Measurements from ENCODE around the gene MESP2.
"Not testable (repeated sequence)": the region's sequence is repeated elsewhere in the genome, so short reads cannot be mapped to it uniquely, and the experiment has no call there.

Gene MESP2

DNA sequence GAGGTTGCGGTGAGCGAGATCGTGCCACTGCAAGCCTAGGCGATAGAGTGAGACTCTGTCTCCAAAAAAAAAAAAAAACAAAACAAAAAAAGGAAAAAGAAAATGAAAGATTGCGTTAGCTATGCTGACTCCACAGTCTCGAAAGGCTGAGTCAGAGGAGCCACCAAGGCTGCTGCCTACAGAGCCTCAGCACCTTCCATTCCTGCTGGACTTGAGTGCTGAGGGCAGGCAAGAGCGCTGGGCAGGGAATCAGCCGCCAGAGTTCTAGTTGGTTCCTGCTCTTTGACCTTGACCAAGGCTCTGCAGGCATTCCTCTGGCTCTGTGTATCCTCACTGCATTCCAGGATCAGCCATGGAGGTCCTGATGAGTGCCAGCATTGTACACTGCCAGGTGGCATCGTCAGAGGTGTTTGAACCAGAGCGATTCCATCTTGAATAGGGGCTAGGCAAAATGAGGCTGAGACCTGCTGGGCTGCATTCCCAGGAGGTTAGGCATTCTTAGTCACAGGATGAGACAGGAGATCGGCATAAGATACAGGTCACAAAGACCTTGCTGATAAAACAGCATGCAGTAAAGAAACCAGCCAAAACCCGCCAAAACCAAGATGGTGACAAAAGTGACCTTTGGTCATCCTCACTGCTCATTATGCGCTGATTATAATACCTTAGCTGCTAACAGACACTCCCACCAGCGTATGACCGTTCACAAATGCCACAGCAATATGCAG lies 5.9 kb downstream of the MESP2 start:
- Histone ChIP-seq H3K36me3 (ENCODE audit: insufficient read depth, low read length) (no peaks in the 10 kb centered on the region), H3K4me1 (ENCODE audit: insufficient read depth, low read length) (peaks cover 25% of the 10 kb centered on the region), H3K9me3 (ENCODE audit: control insufficient read depth, insufficient read depth, low read length) (no peaks in the 10 kb centered on the region), H3K9ac (ENCODE audit: low read depth, low read length) (no peak overlapping the region)

DNA sequence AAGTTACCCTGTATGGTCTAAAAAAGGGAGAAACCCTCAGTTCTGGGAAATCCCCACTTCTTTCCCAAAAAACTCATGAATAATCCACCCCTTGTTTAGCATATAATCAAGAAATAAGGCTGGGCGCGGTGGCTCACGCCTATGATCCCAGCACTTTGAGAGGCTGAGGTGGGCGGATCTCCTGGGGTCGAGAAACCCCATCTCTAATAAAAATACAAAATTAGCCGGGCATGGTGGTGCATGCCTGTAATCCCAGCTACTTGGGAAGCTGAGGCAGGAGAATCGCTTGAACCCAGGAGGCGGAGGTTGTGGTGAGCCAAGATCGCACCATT lies 6.5 kb downstream of the MESP2 start:
- peaks cover 25% of the 10 kb centered on the region for H3K4me1 ChIP-seq (ENCODE audit: insufficient read depth, low read length)
- H3K36me3 ChIP-seq (ENCODE audit: insufficient read depth, low read length); H3K9ac ChIP-seq (ENCODE audit: low read depth, low read length); H3K9me3 ChIP-seq (ENCODE audit: control insufficient read depth, insufficient read depth, low read length): not testable (repeated sequence)

DNA sequence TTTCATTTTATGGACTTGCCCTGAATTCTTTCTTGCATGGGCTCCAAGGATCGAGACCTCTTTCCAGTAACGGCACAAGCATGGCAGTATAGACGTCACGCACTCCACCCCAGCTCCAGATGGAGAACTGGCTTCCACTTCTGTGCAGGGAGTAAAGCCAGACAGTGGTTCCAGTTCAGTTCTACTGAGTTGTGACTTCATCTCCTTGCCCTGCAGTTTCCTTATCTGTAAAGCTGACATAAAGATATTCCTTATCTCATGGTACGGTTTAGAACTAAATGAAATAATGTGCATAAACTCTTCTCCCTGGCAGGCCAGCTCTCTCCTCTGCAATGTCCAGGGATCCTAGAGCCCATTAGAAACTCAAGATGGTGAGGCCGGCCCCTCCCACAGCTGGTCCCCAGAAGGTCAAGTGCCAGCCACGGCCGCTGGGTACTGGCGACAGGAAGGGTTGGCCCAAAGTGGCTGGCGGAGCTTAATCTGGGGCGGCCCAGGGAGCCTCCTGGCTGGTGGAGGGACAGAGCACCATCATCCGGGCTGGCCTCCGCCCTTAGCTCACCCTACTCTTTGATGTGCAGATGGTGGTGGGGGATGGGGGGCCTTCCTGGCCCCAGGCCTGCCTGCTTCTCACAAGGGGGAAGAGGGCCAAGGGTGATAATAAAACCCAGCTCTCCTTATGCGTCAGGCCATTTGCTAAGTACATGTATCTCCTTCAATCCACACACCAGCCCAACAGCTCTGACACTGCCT lies 7.2 kb downstream of the MESP2 start:
- Histone ChIP-seq H3K4me1 (ENCODE audit: insufficient read depth, low read length) (peaks cover 25% of the 10 kb centered on the region), H3K36me3 (ENCODE audit: insufficient read depth, low read length) (no peaks in the 10 kb centered on the region), H3K9ac (ENCODE audit: low read depth, low read length) (no peak overlapping the region), H3K9me3 (ENCODE audit: control insufficient read depth, insufficient read depth, low read length) (peaks cover 5% of the 10 kb centered on the region; the same call in 1 of the 2 replicates)

DNA sequence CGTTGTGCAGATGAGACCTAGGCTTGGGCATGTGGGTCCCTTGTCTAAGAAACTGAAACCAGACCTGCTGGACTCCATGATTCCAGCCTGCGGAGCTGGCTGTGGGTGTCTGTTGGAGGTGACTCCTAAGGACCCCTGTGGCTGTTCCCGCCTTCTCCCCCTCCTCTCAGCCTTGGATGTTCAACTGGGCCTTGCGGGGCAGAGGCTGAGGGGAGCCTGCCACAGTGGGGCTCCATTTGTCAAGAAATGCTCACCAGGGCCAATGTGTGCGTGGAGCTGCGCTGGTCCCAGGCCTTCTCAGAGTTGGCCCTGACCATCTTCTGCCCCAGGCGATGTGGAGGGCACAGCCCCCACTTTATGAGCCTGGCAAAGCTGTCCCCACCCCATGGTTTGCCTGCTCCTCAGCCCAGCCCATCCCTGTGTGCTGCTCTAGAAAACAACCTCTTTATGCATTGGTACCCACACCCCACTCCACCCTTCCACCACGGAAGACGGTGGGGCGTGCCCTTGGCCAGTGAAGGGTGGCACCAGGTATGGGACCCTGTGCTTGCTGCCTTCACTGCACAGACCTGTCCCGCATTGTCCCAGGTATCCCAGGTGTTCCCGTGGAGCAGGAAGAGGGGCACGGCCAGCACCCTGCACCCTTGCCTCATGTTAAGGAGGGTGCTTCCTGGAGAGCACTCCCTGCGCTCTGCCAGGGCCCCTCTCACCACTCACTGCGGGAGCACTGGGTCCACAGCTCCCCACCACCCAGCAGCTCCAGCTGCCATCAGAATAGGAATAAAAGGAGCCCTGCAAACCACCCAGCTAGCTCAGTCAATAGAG lies 7.9 kb downstream of the MESP2 start:
- H3K9ac ChIP-seq (ENCODE audit: low read depth, low read length), result no peak overlapping the region

DNA sequence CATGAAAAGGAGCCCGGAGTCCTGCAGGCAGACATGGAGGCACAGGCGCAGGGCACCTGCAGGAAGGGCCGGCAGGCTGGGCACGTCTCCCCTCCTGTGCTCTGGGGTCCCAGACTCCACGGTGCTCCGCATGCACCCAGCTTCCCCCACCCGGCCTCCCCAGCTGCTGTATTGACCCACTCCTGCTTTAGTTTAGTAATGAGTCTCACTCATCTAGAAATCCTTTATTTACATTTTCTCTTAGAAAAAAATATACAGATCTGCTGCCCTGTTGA lies 8.5 kb downstream of the MESP2 start:
- no peaks in the 10 kb centered on the region for H3K36me3 ChIP-seq (ENCODE audit: insufficient read depth, low read length)
- no peak overlapping the region for H3K9ac ChIP-seq (ENCODE audit: low read depth, low read length)
- H3K9me3 ChIP-seq (ENCODE audit: control insufficient read depth, insufficient read depth, low read length), result peaks cover 5% of the 10 kb centered on the region; the same call in 1 of the 2 replicates
- peaks cover 25% of the 10 kb centered on the region for H3K4me1 ChIP-seq (ENCODE audit: insufficient read depth, low read length)

More for the DNA sequence above, 7.9 kb downstream of the MESP2 start:
- Histone ChIP-seq H3K36me3 (ENCODE audit: insufficient read depth, low read length) (no peaks in the 10 kb centered on the region), H3K9me3 (ENCODE audit: control insufficient read depth, insufficient read depth, low read length) (peaks cover 5% of the 10 kb centered on the region; the same call in 1 of the 2 replicates), H3K4me1 (ENCODE audit: insufficient read depth, low read length) (peaks cover 25% of the 10 kb centered on the region)

DNA sequence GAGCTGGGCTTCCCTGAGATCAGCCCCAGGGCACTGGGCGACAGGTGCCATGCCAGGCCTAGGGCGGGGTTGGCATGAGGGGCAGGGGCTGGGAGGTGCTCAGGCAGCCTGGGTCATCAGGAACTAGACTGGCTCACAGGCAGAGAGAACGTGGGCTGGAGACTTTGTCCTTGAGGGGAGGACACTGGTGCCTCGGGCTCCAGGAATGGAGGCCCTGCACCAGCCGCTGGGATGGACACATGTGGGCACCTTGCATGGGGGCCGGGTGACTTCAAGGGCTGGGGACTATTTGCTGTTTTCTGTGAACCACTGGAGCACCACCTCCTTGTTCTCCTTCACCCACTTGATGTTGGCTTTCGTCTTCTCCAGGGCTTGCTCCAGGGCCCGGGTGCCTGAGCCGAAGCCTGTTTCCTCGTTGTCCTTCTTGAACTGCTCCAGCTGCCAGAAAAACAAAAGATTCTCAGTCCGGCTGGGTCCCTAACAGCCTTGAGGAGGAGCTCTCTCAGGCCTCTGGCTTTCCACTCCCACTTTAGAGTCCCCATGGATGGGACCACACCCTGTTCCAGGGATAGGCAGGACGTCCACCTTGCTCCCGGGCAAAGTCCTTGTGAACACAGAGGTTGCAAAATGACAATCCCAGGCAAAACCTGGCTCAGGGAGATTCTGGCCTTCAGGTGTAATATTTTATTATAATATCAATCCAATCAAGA lies 9.1 kb downstream of the MESP2 start:
- H3K9me3 ChIP-seq (ENCODE audit: control insufficient read depth, insufficient read depth, low read length), result peaks cover 5% of the 10 kb centered on the region; the same call in 1 of the 2 replicates
- H3K9ac ChIP-seq (ENCODE audit: low read depth, low read length), result no peak overlapping the region
- peaks cover 25% of the 10 kb centered on the region for H3K4me1 ChIP-seq (ENCODE audit: insufficient read depth, low read length)
- no peaks in the 10 kb centered on the region for H3K36me3 ChIP-seq (ENCODE audit: insufficient read depth, low read length)

DNA sequence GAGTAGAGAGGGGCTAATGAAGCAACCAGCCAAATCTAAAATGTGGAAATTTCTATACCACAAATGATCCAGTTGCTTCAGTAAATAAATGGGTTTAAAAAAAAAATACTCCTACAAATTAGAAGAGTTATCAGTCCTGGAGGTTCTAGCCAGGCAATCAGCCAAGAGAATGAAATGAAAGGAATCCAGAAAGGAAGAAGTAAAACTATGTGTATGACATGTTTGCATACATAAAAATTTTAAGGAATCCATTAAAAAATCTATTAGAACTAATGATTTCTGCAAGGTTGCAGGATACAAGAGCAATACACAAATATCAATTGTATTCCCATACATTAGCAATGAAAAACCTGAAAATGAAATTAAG lies 9.6 kb downstream of the MESP2 start:
- Histone ChIP-seq H3K9me3 (ENCODE audit: control insufficient read depth, insufficient read depth, low read length) (peaks cover 5% of the 10 kb centered on the region; the same call in 1 of the 2 replicates), H3K9ac (ENCODE audit: low read depth, low read length) (no peak overlapping the region), H3K36me3 (ENCODE audit: insufficient read depth, low read length) (no peaks in the 10 kb centered on the region), H3K4me1 (ENCODE audit: insufficient read depth, low read length) (peaks cover 25% of the 10 kb centered on the region)

DNA sequence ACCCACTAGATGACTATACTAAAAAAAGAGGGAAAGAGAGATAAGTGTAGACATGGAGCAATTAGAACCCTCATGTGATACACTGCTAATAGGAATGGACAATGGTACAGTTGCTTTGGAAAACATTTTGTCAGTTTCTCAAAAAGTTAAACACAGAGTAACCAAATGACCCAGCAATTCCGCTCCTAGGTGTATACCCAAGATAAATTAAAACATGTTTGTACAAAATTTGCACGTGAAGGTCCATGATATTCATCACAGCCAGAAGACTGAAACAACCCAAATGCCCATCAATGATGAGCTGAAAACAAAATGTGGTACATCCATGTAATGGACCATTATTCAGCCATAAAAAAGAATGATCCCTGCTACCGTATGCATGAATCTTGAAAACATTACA lies 11.8 kb downstream of the MESP2 start:
- Histone ChIP-seq H3K9ac (ENCODE audit: low read depth, low read length) (no peak overlapping the region), H3K9me3 (ENCODE audit: control insufficient read depth, insufficient read depth, low read length) (peaks cover 5% of the 10 kb centered on the region; the same call in 1 of the 2 replicates), H3K36me3 (ENCODE audit: insufficient read depth, low read length) (no peaks in the 10 kb centered on the region), H3K4me1 (ENCODE audit: insufficient read depth, low read length) (peaks cover 16% of the 10 kb centered on the region)

DNA sequence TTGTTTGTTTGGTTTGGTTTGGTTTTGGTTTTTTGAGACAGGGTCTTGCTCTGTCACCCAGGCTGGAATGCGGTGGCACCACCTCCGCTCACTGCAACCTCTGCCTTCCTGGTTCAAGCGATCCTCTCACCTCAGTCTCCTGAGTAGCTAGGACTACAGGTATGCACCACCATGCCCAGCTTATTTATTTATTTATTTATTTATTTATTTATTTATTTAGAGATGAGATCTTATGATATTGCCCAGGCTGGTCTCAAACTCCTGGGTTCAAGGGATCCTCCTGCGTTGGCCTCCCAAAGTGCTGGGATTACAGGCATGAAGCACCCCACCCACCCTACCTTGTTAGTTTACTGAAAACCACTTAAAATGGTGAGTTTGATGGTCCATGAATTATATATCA lies 12.5 kb downstream of the MESP2 start:
- not testable (repeated sequence) for H3K36me3 ChIP-seq (ENCODE audit: insufficient read depth, low read length); H3K4me1 ChIP-seq (ENCODE audit: insufficient read depth, low read length); H3K9ac ChIP-seq (ENCODE audit: low read depth, low read length); H3K9me3 ChIP-seq (ENCODE audit: control insufficient read depth, insufficient read depth, low read length)

DNA sequence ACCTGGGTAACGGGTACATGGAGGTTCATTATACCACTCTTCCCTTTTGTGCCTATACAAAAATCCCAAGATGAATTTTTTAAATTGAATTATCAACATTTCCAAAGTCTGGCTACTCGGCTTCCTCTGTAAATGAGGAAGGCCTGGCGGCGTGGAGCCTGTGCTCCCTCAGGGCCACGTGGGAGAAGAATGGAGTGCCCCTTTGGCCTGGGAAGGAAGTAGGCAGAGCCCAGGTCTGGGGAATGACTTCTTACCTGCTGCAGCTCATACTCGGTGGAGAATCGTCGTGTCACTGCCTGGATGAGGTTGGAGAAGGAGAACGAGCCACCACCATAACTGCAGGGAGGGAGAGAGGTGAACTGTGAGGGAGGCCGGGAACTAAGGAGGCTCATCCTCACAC lies 14.1 kb downstream of the MESP2 start:
- Histone ChIP-seq H3K9ac (ENCODE audit: low read depth, low read length) (no peak overlapping the region), H3K36me3 (ENCODE audit: insufficient read depth, low read length) (no peaks in the 10 kb centered on the region), H3K9me3 (ENCODE audit: control insufficient read depth, insufficient read depth, low read length) (peaks cover 5% of the 10 kb centered on the region; the same call in 1 of the 2 replicates), H3K4me1 (ENCODE audit: insufficient read depth, low read length) (no peaks in the 10 kb centered on the region)

DNA sequence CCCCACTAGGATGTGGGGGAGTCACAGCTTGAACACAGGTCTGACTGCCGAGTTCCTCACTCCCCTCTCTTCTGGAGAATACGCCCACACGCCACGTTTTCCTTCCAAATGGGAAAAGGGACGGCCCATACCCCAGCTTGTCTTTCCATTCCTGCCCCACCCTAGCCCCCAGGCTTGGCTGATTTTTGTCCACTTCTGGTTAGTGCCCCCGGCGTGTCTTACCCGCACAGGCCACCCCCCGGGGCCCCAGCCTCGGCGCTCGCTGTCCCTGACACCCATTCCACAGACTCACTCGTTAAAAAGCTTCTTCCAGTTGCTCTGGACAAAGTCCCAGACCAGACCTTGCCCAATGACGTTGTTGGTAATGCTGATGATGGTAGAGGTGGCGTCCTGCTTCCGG lies 14.5 kb downstream of the MESP2 start:
- Histone ChIP-seq H3K4me1 (ENCODE audit: insufficient read depth, low read length) (no peaks in the 10 kb centered on the region), H3K36me3 (ENCODE audit: insufficient read depth, low read length) (no peaks in the 10 kb centered on the region), H3K9ac (ENCODE audit: low read depth, low read length) (no peak overlapping the region), H3K9me3 (ENCODE audit: control insufficient read depth, insufficient read depth, low read length) (peaks cover 5% of the 10 kb centered on the region; the same call in 1 of the 2 replicates)

DNA sequence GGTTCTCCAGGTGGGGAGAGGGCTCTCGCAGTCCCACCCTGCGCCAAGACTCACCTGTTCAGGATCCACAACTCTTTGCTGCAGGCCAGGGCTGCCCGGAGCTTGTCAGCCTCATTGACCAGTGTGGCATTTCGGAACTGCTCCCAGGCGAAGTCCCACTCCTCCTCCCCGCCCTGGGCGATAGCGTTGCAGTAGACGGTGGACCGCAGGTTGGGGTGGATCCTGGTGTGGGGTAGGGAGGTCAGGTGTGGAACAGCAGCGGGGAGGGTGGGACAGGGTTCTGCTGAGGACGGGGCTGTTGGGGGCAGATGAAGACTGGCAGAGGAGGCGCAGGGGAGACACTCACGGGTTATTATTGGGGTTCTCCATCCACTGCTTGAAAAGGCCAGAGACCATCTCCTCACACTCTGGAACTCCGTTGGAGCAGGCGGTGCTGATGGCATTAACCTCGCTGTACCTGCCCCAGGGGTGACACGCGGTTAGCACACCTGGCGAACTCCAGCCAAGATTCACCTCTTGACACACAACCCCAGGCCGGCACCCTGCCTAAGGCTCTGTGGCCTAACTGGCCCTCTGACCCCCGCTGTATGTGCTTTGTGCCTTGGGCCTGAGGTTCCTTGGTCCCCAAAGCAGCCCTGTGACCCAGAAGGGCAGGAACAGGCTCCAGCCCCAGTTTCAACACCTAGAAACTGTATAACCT lies 16.1 kb downstream of the MESP2 start:
- Histone ChIP-seq H3K9me3 (ENCODE audit: control insufficient read depth, insufficient read depth, low read length) (peaks cover 5% of the 10 kb centered on the region; the same call in 1 of the 2 replicates), H3K9ac (ENCODE audit: low read depth, low read length) (no peak overlapping the region), H3K36me3 (ENCODE audit: insufficient read depth, low read length) (no peaks in the 10 kb centered on the region), H3K4me1 (ENCODE audit: insufficient read depth, low read length) (no peaks in the 10 kb centered on the region)

DNA sequence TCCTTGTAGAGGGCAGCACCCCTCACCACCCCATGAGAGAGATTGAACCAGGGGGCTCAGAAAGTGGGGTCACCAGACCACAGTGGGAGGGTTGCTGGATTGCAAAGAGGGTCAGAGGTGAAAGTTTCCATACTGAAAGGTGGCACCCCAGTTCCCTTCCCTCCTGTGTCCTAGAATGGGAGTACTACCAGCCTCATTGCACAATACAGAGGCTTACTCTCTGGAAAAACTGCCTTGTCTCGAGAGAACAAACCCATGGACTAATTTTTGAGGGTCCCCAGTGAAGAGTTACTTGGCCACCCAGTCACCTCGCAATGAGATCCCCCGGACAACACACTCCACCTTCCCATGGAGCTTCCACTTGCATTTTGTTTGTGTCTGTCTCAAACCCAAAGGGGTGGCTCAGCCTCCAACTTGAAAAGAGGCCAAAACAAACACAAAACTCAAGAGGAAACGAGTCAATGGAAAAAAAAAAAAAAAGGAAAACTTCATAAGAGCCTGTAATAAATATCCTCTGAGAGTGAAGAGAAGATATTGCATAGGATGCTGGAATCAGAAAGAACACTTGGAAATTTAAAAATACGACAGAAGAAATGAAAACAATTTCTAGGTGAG lies 18.6 kb downstream of the MESP2 start:
- Histone ChIP-seq H3K9ac (ENCODE audit: low read depth, low read length) (no peak overlapping the region), H3K9me3 (ENCODE audit: control insufficient read depth, insufficient read depth, low read length) (no peaks in the 10 kb centered on the region), H3K4me1 (ENCODE audit: insufficient read depth, low read length) (no peaks in the 10 kb centered on the region), H3K36me3 (ENCODE audit: insufficient read depth, low read length) (no peaks in the 10 kb centered on the region)
